Endothelial cell of umbilical vein (primary cell): ENCODE results near the gene AHNAK2. TPM values are rescaled to one million over a fixed set of nuclear protein-coding genes. Genes with fewer than 3 reads are reported as not detected.

Source experiments
- BruUV-seq: library from RNA; stranded (reverse); fragments of 400-500 nt; replicated peaks from 2 replicates; lab custom pipeline; 2021; lab: Mats Ljungman, UMichigan
- CTCF ChIA-PET: fragments of 300-600, 350-600 bp; sonication (Branson Sonifier 250); formaldehyde crosslinking; loops from one replicate; lab custom pipeline; 2021; ENCODE audit warnings: antibody characterized with exemption, inconsistent platforms; lab: Charles Lee
- POLR2A ChIA-PET: fragments of 300-600, 350-600 bp; sonication (Branson Sonifier 250); formaldehyde crosslinking; loops from one replicate; lab custom pipeline; 2021; ENCODE audit warnings: antibody characterized with exemption, inconsistent platforms; lab: Charles Lee
- DNase-seq: peaks from one replicate; pipeline ENCODE4 v3.0.0-alpha.2; 2011; ENCODE audit warnings: low read depth, low spot score
- FAIRE-seq: peaks from 2 replicates; lab custom pipeline; 2011; peaks lifted over from hg19 to GRCh38; lab: Jason Lieb, UNC
- H2AFZ ChIP-seq: 2 replicates; pipeline ENCODE4 v1.6.0; 2012; ENCODE audit warnings: low read depth, low read length, control low read depth, inconsistent platforms
- H3K27ac ChIP-seq: 2 replicates; pipeline ENCODE4 v1.5.1; 2011; ENCODE audit warnings: low read depth, mild to moderate bottlenecking, control low read depth, low read length, moderate library complexity; ENCODE audit not compliant: insufficient read depth
- H3K27me3 ChIP-seq, 2 experiments: 2 replicates each; pipeline versions ENCODE4 v1.6.0 to v1.6.1; 2011; ENCODE audit warnings: low read length in 2 of 2, mixed read lengths in 1 of 2; ENCODE audit not compliant: control insufficient read depth in 2 of 2, insufficient read depth in 2 of 2
- H3K36me3 ChIP-seq, 2 experiments: 2 replicates in 1 of 2; 3 replicates in 1 of 2; pipeline ENCODE4 v1.5.1; 2011; ENCODE audit warnings: low read length in 2 of 2, mild to moderate bottlenecking in 1 of 2, moderate library complexity in 1 of 2; ENCODE audit not compliant: control insufficient read depth in 2 of 2, insufficient read depth in 2 of 2; ENCODE audit errors: extremely low read depth in 1 of 2
- H3K4me1 ChIP-seq: 3 replicates; pipeline ENCODE4 v1.5.1; 2011; ENCODE audit warnings: mild to moderate bottlenecking, low read length; ENCODE audit not compliant: control insufficient read depth, insufficient read depth; ENCODE audit errors: extremely low read depth
- H3K4me2 ChIP-seq: 2 replicates; pipeline ENCODE4 v1.6.1; 2011; ENCODE audit warnings: low read length, control low read depth, mixed read lengths; ENCODE audit not compliant: insufficient read depth
- H3K4me3 ChIP-seq, 3 experiments: fragments of 200-600 bp in 1 of 3; sonication (generic), shearing (Covaris generic) in 1 of 3; replicated peaks in 1 of 3; 2 replicates each; pipeline ENCODE4 v1.5.1; 2011 to 2016; ENCODE audit warnings: control low read depth in 3 of 3, low read length in 3 of 3, mild to moderate bottlenecking in 2 of 3, inconsistent platforms in 1 of 3, low read depth in 1 of 3, moderate library complexity in 1 of 3; ENCODE audit not compliant: insufficient read depth in 1 of 3
- H3K79me2 ChIP-seq: 2 replicates; pipeline ENCODE4 v1.6.0; 2012; ENCODE audit warnings: low read length, inconsistent platforms; ENCODE audit not compliant: control insufficient read depth, insufficient read depth
- H3K9ac ChIP-seq: replicated peaks from 2 replicates; pipeline ENCODE3; 2011; ENCODE audit warnings: low read length, control low read depth; ENCODE audit not compliant: insufficient read depth; ENCODE audit errors: extremely low read depth
- H3K9me1 ChIP-seq: replicated peaks from 3 replicates; pipeline ENCODE4 v1.6.0; 2011; ENCODE audit warnings: mild to moderate bottlenecking, low read length; ENCODE audit not compliant: control insufficient read depth, insufficient read depth; ENCODE audit errors: extremely low read depth
- H3K9me3 ChIP-seq: replicated peaks from 2 replicates; pipeline ENCODE4 v1.5.1; 2012; ENCODE audit warnings: low read length, inconsistent platforms; ENCODE audit not compliant: control insufficient read depth, insufficient read depth
- H4K20me1 ChIP-seq: replicated peaks from 2 replicates; pipeline ENCODE3; 2011; ENCODE audit warnings: mild to moderate bottlenecking, low read length; ENCODE audit not compliant: control insufficient read depth, insufficient read depth; ENCODE audit errors: extremely low read depth
- EZH2 ChIP-seq: IDR thresholded peaks from 2 replicates; pipeline ENCODE4 v1.6.1; 2012; ENCODE audit warnings: borderline replicate concordance, low read depth, mild to moderate bottlenecking, moderate library complexity, low read length, inconsistent platforms; ENCODE audit not compliant: severe bottlenecking
- GATA2 ChIP-seq: IDR thresholded peaks from 2 replicates; pipeline ENCODE4 v1.7.0; 2011; ENCODE audit warnings: low read depth, mild to moderate bottlenecking, moderate library complexity, mixed read lengths, low read length; ENCODE audit not compliant: insufficient read length, insufficient read depth
- MYC ChIP-seq: IDR thresholded peaks from one replicate; pipeline ENCODE4 v1.6.1; 2011; ENCODE audit warnings: mild to moderate bottlenecking, low read depth, low read length
- POLR2A ChIP-seq: IDR thresholded peaks from 2 replicates; pipeline ENCODE4 v1.6.1; 2012; ENCODE audit warnings: low read depth, mild to moderate bottlenecking, control low read depth, low read length
- POLR2AphosphoS5 ChIP-seq: IDR thresholded peaks from 2 replicates; pipeline ENCODE4 v1.6.1; 2012; ENCODE audit warnings: low read depth, mild to moderate bottlenecking, control low read depth, low read length, moderate library complexity; ENCODE audit not compliant: insufficient read depth
- dilution Hi-C: fragments of 300-500 bp; cut with MboI; formaldehyde crosslinking; loops from one replicate; pipeline ENCODE4 v1.15.0; 2019; ENCODE audit warnings: low sequenced_read_pairs; ENCODE audit not compliant: extremely low pct_ligation_motif_present
- intact Hi-C: fragments of 100-400 bp; cut with micrococcal nuclease; formaldehyde crosslinking; loops from one replicate; pipeline ENCODE4 v1.10.0; 2022
- polyA plus RNA-seq, 4 experiments: library from polyadenylated mRNA; depleted of rRNA in 3 of 4; stranded (reverse) in 3 of 4; unstranded in 1 of 4; fragments of >200 nt; gene quantifications; 2 replicates each; pipeline versions ENCODE4 v1.2.1 to v1.2.3, GENCODE V29; 2011 to 2012; ENCODE audit warnings: missing spikeins in 1 of 4
- total RNA-seq: library from RNA; stranded (reverse); gene quantifications from 2 replicates; pipeline ENCODE4 v1.2.3, GENCODE V29; 2021
- TF ChIP-seq, protein P1 (sequence below), 2 donors: IDR thresholded peaks; 1 replicate in 1 of 2; 2 replicates in 1 of 2; pipeline ENCODE4 v1.5.1; 2011; ENCODE audit warnings: low read length in 2 of 2, mild to moderate bottlenecking in 2 of 2, moderate library complexity in 2 of 2, control low read depth in 1 of 2, inconsistent platforms in 1 of 2, low read depth in 1 of 2; ENCODE audit not compliant: insufficient read depth in 1 of 2; ENCODE audit errors: extremely low read depth in 1 of 2
- TF ChIP-seq, protein P2 (sequence below): IDR thresholded peaks from 2 replicates; pipeline ENCODE4 v1.6.1; 2011; ENCODE audit not compliant: insufficient read depth, insufficient read length

Gene AHNAK2
- total and polyA plus RNA-seq, 2 donors (not counting 3 experiments of a cell fraction or from before 2014, with no cell fraction given), result 17.7 to 68.7 TPM

DNA sequence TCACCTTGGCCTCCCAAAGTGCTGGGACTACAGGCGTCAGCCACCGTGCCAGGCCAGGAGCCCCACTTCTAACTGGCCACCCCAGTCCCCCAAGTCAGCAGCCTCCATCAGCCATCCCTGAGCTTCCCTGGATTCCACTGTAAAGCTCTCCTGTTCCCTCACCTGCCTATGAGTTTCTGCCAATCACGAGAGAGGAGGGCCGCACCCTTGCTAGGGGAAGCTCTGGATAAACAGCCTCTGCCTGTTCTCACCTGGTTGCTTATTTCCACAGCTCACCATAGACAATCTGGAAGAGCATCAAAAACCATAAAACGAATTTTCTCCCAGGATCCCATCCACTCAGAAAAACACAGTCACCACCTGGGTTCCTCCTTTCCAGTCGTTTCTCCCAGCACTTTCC, 37.7 kb upstream of the AHNAK2 start:
- Histone ChIP-seq H3K4me1 (peaks cover 39% of the 10 kb centered on the region), H3K36me3 (peaks cover 3 to 6% of the 10 kb centered on the region in 2 experiments), H3K9me3 (no peaks in the 10 kb centered on the region), H3K4me2 (no peak overlapping the region), H3K9me1 (no peaks in the 10 kb centered on the region), H3K4me3 (no peak overlapping the region), H3K9ac (no peak overlapping the region), H3K27me3 (no peaks in the 10 kb centered on the region), H3K27ac (no peak overlapping the region), H2AFZ (no peak overlapping the region), H3K79me2 (peaks cover 98% of the 10 kb centered on the region), H4K20me1 (no peaks in the 10 kb centered on the region)
- ChIA-PET CTCF (interaction anchor here (1.2 to 1.6 kb wide), 3 partner anchors 11 to 42 kb away, joined by 4 to 6 read pairs (median 6); no protein-coding TSS in a partner anchor), POLR2A (interaction anchor here (0.6 kb wide), 1 partner anchor 42 kb away, joined by 5 read pairs; no protein-coding TSS in a partner anchor)
- dilution Hi-C loops, result no loop called here
- FAIRE-seq, result no peak
- DNase-seq, result no peak
- no TSS peak for BruUV-seq
- TF ChIP-seq POLR2A (no peak), MYC (no peak), GATA2 (no peak)
- intact Hi-C loops, result loop anchor here (1.0 kb wide), 1 partner anchor 29 kb away; no protein-coding TSS in a partner anchor

DNA sequence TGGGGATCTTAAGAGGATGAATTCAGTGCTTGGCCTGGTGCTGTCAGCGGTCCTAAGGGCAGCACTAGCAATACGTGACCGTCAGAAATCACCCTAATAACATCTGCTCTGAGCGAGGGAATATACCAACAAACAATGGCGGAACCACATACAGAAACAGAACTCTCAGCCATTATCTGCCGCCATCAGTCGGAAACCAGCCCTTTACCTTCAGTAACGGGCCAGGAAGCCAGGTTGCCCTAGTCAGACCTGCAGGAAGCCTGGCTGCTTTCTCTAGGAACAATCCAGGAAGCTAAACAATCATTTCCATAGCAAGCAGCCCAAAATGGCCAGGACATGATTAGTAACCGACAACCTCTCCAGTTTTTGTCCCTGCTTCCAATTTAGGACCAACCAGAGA, 37.1 kb upstream of the AHNAK2 start:
- H3K27me3 ChIP-seq, result no peaks in the 10 kb centered on the region
- peaks cover 6 to 8% of the 10 kb centered on the region in 2 experiments for H3K36me3 ChIP-seq
- BruUV-seq, result no TSS peak
- H3K4me3 ChIP-seq, result no peak overlapping the region
- no peak overlapping the region for H3K9ac ChIP-seq
- no peak overlapping the region for H3K27ac ChIP-seq
- intact Hi-C loops, result loop anchor here (1.0 kb wide), 1 partner anchor 30 kb away; no protein-coding TSS in a partner anchor
- H4K20me1 ChIP-seq, result no peaks in the 10 kb centered on the region
- H3K9me3 ChIP-seq, result no peaks in the 10 kb centered on the region
- dilution Hi-C loops, result no loop called here
- H3K4me1 ChIP-seq, result peaks cover 39% of the 10 kb centered on the region
- ChIA-PET POLR2A (no interaction called here), CTCF (interaction anchor here (1.2 to 1.6 kb wide), 3 partner anchors 20 to 42 kb away, joined by 3 to 6 read pairs (median 4); no protein-coding TSS in a partner anchor)
- FAIRE-seq, result peak; percentile 85
- peak overlapping the region; percentile 2 for H3K4me2 ChIP-seq
- H2AFZ ChIP-seq, result no peak overlapping the region
- no peaks in the 10 kb centered on the region for H3K9me1 ChIP-seq
- DNase-seq, result peak; percentile 26
- no peak for TF ChIP-seq EZH2
- TF ChIP-seq, protein P1, sequence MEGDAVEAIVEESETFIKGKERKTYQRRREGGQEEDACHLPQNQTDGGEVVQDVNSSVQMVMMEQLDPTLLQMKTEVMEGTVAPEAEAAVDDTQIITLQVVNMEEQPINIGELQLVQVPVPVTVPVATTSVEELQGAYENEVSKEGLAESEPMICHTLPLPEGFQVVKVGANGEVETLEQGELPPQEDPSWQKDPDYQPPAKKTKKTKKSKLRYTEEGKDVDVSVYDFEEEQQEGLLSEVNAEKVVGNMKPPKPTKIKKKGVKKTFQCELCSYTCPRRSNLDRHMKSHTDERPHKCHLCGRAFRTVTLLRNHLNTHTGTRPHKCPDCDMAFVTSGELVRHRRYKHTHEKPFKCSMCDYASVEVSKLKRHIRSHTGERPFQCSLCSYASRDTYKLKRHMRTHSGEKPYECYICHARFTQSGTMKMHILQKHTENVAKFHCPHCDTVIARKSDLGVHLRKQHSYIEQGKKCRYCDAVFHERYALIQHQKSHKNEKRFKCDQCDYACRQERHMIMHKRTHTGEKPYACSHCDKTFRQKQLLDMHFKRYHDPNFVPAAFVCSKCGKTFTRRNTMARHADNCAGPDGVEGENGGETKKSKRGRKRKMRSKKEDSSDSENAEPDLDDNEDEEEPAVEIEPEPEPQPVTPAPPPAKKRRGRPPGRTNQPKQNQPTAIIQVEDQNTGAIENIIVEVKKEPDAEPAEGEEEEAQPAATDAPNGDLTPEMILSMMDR (IDR thresholded peaks at IDR 0.05; ENCODE audit: extremely low read depth in 1 of 2, insufficient read depth in 1 of 2, low read depth in 1 of 2, low read length in 2 of 2), result no peak
- no peak for TF ChIP-seq POLR2AphosphoS5
- no peak for TF ChIP-seq MYC
- no peak for TF ChIP-seq POLR2A
- TF ChIP-seq, protein P2, sequence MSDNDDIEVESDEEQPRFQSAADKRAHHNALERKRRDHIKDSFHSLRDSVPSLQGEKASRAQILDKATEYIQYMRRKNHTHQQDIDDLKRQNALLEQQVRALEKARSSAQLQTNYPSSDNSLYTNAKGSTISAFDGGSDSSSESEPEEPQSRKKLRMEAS, result no peak
- peaks cover 99% of the 10 kb centered on the region for H3K79me2 ChIP-seq
